GM21367 (cell line): ENCODE measurements around the gene AP3D1.
A peak's percentile ranks its signal among the peaks of the same experiment; 100 is the strongest.
"Not testable (repeated sequence)": the region's sequence is repeated elsewhere in the genome, so short reads cannot be mapped to it uniquely, and the experiment has no call there.

Experiments
- ATAC-seq: cut with Tn5 transposase; IDR thresholded peaks from one replicate; pipeline ENCODE4 v1.9.1; 2021; ENCODE audit not compliant: unreplicated experiment

Gene AP3D1

DNA sequence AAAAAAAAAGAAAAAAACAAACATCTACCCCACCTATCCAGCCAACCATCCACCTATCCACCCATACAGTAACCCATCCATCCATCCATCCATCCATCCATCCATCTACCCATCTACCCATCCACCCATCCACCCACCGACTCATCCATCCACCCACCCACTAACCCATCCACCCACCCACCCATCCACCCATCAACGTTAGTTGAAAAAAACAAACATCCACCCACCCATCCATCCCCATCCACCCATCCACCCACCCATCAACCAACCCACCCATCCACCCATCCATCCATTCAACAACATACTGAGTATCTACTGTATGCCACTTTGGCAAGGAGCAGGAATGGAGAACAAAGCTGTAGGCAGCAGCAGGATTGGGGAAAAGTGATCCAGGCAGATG lies 6.1 kb upstream of the AP3D1 start:
- ATAC-seq: no peak

DNA sequence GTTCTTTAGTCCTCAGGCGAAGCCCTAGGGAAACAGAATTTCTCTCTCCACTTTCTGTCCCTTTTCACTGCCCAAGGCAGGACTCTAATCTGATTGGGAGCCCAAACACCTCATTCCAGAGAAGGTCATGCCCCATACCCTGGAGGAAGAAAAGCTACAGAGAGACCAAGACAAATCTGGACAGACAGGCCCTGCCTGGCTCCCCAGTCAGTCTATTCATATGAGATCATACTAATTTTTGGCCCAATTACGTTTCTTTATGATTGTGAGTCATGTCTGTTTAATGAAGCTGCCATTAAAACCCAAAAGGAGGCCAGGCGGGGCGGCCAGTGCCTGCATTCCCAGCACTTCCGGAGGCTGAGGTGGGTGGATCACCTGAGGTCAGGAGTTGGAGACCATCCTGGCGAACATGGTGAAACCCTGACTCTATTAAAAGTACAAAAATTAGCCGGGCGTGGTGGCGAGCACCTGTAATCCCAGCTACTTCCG lies 3.3 kb upstream of the AP3D1 start:
- no peak for ATAC-seq

DNA sequence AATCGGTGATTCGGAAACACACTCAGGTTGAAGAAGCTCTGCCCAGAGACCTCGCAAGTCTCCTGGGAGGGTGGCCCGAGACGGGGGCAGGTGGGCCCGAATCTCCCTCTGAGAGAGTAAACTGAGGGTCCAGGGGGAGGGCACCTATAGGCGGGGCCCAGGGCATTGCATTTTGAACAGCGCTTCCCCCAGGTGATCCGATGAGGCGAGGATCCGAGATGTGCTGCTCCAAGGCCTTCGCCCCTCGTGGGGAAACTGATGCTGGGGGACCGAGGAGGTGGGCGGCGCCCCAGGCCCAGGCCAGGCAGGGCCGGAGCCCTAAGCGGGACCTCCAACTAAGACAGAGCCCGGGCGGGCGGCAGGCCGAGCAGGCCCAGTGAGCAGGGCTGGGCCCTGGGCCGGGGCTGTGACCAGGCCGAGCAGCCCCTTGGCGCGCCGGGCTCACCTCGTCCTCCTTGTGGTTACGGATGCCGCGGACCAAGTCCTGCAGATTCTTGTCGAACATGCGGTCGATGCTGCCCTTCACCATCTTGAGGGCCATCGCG lies 500 bp downstream of the AP3D1 start:
- ATAC-seq: peak; percentile 1

DNA sequence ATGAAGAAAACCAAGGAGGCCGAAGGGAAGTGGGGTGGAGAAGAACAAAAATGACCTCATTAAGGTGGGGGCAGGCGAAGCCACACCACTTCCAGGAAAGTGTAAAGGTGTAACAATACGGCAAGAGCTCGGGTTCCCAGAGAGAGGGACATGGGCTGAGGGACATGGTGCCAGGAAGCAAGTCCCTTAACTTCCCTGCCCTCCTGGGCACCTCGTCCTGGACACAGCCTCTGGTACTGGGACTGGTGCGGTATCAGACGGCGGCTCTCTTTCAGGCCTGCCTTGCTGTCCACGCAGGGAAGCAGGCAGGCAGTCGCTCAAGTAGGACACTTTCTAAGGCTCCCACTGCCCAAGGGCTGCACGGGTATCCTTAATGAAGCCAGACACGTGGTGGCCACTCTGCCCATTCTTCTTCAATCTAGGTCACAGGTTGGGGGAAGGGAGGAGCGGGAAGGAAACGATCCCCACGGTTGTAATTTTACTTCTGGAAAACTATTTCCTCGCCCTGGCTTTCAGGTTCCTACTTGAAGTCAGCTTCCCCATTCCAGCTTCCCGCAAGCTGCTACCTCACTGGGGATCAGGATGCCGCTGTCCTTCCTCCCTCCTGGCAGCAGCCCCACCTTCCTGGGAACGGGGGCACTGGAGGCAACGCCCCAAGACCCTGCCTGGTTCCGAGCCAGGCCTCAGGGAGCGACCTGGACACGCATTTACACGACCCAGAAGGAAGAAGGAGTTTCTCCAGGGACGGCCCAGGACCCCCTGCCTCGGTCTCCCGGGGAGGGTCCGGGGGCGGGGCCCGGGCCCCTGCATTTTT lies 1.2 kb downstream of the AP3D1 start:
- ATAC-seq: no peak

DNA sequence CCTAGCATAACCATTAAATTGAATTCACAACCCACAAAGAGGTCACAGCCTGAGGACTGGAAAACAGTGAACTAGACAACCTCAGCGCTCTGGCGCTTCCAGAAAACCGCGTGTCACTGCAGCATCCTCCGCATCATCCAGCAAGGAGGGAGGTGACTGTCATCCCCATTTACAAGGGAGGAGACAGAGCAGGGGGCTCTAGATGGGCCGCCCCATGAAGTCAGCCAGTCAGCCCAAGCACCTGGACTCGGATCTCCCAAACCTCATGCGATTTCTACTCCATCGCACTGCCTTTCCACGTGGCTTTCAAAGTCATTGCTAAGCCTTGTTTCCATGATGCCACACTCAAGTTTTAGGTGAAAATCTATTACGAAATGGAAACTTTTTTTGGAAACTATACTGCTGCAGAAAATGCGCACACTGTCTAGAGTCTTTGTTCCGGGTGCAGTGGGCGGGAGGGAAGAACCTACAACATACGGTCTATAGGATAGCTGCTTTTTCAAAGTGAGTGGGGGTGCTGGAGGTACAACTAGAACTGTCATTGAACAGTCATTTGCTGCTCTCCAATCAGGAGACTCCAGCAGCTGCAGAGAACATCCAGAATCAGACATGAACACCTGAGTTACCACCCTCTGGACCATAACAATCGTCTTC lies 2.8 kb downstream of the AP3D1 start:
- ATAC-seq: no peak

DNA sequence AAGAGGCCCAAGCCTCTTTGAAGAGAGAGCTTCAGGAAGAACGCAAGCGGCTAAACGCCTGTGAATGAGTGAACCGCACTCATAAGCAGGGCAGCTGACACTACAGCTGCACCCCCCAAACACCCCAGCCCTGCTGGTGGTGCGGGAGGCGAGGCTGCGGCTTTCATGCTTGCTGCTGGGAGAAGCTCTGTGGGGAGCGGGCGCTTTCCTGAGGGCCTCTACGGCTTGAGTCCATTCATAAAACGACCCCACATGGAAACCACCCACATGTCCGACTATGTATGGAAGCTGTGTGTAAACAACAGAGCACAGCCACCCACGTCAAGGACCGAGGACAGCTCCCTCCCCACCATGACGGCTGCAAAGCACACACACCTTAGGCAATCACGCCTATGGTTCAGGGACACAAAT lies 5.5 kb downstream of the AP3D1 start:
- no peak for ATAC-seq

DNA sequence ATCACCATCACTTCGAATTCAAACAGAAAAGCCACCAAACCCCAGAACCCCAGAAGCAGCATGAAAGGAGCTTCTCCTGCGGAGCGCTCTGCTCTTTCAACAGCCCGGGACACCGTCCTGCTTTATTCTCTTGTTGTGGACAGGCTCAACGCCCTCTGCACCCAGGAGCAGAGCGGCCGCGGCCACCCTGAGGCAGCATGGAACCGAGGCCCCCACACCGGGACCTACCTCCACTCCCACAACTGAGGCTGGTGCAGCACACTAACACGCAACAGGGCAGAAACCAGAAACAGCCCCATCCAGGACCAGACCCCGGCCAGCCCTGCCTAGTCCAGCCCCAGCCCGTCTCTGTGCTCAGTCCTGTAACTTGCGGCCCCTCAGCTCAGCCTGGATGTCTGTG lies 7.2 kb downstream of the AP3D1 start:
- ATAC-seq: no peak

DNA sequence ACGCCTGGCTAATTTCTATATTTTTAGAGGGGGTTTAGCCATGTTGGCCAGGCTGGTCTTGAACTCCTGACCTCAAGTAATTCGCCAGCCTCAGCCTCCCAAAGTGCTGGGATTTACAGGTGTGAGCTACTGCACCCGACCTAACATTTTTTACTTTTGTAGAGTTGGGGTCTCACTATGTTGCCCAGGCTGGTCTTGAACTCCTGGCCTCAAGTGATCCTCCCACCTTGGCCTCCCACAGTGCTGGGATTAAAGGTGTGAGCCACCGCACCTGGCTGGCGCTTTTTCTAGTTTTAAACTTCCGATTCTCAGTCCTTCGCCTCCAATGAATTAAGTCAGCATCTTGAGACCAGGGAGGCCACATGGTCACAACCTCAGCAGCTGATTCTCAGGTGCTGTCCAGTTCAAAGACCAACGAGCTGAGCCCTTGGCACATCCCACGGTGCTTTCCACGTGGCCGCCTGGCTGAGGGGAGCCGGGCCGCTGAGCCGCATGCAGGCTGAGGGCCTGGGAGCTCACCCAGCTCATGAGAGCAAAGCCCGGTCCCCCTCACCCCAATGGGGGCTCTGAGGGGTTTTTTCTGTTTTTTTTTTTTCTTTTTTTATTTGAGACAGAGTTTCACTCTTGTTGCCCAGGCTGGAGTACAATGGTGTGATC lies 9.1 kb downstream of the AP3D1 start:
- no peak for ATAC-seq

DNA sequence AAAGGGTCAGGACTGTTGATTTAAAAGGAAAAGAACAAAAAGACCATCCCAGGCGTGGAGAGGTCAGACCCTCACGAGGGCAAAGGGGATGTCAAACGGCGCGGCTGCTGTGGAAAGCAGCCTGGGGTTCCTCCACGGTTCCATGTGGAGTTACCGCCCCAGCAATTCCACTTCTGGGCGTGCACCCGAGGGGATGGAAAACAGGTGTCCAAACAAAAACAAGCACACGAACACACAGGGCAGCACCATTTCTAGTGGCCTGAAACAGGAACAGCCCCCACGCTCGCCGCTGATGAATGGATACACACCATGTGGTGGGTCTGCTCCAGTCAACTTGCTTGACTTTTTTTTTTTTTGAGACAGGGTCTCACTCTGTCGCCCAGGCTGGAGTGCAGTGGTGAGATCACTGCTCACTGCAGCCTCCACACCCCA lies 11.2 kb downstream of the AP3D1 start:
- no peak for ATAC-seq

DNA sequence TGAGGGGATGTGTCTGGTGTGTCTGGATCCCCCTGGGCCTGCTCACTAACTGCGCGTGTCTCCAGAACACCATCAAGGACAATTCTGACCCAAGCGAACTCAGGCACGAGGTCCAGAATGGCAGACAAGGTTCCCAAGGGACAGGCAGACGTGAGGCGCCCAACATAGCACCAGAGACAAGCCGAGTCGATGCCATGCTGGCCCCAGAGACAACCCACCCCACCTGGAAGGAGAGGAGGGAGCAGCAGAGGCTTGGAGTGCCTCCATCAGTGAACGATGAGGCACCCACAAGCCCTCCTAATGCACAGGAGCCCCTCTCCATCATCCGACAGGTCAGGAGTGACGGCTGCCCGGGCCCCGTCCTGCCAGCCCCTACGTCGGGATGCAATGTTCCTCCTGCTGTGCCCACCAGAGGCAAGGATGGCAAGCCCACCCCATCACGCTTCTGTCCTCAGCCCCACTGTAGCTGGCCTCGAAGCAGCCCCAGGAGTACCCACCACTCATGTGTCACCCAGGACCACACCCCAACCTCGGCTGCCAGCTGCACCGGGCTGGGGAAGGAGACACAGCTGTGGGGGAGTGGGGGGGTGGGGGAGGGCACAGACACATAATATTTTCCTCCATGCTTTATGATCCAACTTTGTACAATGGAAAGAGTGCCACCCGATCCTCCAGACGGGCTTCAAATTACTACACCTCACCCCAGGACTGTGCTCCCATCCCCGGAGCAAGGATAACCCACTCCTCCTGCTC lies 11.8 kb downstream of the AP3D1 start:
- no peak for ATAC-seq

DNA sequence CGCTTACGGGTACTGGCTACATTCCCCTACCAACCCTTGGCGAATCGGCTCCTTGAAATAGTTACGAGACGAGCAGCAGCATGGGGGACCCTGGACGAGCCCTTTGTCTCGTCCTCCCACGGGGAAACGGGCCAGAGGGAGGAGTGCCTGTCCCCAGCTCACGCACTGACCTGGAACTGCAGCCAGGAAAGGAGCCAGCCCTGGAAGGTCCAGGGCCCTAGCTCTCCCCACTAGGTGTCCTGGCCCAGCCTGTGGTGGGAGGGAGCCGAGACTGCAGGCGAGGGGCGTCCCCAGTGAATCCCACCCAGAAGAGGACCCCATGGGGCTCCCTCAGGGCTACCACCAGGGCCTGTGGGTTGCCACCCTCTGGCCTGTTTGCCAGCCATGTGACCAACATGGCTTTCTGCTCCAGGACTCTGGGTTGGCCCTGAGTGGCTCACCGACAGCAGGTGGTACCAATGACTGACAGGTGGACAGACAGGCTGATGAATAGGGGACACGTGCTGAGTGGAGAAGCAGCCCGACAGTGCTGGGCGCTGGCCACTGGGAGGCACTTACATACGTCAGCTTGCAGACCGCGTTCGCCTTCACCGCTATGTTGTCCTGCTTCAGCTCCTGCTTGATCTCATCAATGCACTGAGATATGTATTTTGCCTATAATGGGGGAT lies 13.2 kb downstream of the AP3D1 start:
- ATAC-seq: no peak

DNA sequence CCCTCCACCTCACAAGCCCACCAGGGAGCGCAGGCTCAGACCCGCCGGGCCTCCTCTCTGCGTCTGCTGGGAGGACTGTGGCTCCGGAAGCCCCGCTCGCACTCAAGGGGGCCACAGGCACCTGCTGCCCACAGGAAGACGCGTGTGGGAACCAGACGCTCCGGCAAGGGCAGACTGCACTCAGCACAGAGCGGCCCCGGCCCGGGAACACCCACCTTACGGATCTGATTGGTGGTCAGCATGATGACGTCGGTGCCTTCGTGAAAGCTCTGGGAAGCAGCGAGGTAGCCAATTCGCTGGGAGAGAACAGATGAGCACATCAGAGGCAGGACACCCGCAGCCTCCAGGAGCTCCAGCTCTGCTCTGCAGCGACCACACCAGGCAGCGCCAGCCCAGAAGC lies 14.6 kb downstream of the AP3D1 start:
- ATAC-seq: no peak

DNA sequence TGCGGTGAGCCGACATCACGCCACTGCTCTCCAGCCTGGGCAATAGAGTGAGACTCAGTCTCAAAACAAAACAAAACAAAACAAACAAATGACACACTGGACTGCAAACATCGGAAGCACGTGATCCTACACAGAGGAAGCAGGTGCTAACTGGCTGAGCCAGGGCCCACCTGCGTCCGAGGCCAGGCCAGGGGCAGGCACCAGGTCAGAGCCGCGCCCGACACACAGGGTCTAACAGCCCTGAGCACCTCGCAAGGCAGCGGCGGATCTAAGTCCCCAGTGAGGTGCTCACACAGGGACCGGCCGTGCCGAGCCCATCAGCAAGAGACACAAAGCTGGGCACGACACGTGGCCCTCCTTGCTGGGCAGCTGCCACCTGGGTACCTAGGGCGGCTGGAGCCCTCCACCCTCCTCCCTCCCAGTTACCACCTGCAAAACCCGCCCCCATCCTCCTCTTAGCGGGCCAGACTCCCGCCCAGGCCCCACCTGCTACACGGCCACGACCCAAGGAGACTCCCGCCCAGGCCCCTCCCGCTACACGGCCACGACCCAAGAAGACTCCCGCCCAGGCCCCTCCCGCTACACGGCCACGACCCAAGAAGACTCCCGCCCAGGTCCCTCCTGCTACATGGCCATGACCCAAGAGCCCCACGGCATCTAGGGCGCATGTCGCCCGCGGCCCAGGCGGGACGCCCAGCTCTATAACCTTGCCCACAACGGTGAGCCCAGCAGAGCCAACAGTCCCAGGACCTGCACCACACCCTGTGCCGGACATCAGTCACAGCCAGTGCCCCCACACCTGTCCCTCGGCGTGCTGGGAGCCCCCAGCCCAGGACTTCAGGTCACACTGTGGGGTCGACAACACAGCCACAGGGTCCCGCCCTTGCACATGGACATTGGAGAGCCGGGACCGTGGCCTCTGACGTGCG lies 15.6 kb downstream of the AP3D1 start:
- ATAC-seq: no peak

DNA sequence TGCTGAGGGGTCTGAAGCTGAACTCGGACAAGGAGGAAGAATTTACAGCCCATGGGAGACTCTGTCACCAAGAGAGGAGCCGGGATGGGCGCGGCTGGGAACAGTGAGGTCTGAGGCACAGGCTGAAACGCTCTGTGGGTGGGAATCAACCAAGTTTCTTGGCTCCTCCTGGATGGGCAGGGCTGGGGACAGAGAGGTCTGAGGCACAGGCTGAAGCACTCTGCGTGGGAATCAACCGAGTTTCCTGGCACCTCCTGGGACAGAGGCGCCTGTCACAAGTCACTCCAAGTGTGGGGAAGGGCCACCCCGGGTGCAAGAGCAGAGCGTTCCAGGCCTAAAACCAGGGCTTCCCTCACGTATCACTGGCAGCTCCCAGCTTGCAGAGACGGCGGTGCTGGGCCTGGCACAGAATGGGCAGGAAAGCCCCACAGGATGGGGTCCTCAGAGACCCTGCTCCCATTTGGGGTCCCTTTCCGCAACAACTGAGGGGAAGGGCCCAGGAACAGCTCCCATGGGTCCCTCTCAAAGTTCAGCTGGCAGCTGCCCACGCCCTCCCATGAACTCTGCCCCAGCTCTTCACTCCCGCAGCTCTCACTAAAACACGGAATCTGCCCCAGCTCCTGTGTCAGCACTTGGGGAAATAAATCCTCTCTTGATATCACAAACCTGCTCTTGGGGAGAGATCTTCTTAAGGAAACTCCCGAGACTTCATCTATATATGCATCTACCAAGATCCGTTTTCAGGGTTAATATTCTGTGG lies 18.5 kb downstream of the AP3D1 start:
- no peak for ATAC-seq

DNA sequence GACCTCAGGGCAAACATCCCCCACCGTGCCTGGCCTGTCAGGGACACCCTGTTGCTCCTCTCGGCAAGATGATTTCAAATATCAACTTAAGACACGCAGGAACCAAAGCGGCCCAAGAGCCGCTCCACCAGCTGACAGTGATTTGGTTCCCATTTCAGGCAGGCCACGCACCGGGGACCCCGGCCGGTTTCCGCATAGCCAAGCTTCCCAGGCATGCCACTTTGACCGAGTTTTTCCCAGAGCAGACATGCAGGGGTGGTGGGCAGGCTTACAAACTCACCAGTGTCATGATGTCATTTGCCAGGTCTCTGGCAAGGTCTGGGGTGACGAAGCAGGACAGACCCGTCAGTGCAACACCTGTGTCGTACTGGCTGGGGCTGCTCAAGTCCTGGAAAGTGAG lies 19.2 kb downstream of the AP3D1 start:
- ATAC-seq: no peak

DNA sequence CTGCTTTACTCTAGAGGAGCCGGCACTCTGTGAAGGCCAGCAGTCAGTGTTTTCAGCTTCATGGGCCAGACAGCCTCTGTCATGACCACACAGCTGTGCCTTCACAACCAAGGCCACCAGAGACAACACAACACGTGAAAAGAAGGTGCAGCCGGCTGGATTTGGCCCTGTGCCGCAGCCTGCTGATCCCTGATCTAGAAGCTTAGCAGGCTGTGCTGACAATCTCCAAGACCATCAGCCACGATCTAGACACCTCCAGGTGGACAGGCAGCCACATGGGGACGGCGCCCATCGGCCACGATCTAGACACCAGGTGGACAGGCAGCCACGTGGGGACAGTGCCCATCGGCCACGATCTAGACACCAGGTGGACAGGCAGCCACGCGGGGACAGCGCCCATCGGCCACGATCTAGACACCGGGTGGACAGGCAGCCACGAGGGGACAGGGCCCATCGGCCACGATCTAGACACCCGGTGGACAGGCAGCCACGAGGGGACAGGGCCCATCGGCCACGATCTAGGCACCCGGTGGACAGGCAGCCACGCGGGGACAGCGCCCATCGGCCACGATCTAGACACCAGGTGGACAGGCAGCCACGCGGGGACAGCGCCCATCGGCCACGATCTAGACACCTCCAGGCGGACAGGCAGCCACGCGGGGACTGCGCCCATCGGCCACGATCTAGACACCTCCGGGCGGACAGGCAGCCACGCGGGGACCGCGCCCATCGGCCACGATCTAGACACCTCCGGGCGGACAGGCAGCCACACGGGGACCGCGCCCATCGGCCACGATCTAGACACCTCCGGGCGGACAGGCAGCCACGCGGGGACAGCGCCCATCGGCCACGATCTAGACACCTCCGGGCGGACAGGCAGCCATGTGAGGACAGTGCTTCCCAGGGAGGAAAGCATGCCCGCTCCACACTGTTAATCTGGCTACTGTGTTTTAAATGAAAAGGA lies 20.1 kb downstream of the AP3D1 start:
- ATAC-seq: not testable (repeated sequence)
